T1000 (cell line): ENCODE data around the gene CCNT2.
"Not testable (repeated sequence)": the region's sequence is repeated elsewhere in the genome, so short reads cannot be mapped to it uniquely, and the experiment has no call there.

Source experiments
- DNase-seq: peaks from one replicate; lab custom pipeline; 2025; ENCODE audit warnings: mixed read lengths; lab: John Stamatoyannopoulos, UW

The CCNT2 gene

DNA sequence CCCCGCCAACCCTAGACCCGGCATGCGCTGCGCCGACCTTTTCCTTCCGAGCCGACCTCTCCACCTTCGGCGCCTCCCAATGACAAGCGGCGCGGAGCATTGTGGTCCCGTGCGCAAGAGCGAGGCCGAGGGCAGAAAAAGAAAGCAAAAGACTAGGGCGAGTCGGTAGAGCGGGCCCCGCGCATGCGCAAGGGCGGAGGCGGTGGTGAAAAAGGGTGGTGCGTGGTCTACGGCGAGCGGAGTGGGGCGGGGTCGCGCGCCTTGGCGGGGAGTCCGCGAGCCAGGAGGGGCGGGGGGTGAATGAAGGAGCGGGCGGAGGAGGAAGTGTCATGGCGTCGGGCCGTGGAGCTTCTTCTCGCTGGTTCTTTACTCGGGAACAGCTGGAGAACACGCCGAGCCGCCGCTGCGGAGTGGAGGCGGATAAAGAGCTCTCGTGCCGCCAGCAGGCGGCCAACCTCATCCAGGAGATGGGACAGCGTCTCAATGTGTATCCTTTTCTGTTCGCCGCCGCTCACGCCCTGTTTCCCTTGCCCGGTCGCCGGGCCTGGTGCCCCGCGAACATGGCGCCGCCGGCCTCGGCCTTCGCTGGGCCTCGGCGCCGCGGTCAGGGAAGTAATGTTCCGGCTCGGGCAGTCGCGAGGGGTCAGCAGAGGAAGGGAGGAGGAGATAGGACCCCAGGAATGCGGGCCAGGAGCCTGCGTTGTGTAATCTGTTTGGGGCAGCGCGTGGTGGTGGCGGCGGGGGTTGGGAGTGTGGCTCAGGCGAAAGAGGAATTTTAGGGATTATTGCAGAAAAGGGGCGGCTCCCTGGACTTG is at the start of gene CCNT2:
TSS of gene CCNT2 (plus strand) at position 297 of the 815 bp plus-strand sequence. CDS start at position 330, 33 bp downstream.
- peak; percentile 98 for DNase-seq

DNA sequence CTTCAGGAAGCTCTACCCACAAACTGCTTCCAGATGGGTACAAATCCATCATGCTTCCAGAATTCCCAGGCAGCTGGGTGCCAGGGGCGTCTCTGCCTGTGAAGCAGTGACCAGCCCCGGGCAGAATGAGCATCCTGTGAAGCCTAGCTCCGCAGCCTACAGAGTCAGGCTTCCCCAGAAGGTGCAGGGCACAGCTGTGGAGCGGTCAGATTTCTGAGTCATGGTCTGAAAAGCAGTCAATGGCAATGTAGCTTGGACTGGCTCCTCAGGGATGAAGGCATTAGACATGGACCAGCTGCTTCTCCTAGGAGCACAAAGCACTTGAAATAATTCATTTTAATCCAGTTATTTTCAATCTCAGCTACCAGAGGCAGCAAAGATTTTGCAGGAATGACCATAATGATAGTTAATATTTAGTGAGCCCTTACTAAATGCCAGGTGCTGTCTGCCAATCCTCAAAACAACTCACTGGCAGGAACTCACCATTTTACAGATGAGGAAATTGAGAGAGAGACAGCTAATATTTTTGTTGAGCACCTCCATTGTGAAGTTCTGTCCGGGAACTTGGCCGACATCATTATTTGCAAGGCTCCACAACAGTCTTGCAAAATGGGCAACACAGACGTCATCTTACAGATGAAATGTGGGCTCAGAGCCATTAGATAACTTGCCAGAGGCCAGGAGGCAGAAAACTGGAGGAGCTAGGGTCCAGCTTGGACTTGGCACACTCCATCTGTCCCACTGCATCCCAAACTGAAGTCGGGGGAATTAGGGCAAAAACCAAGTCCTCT is 48.5 kb upstream of the CCNT2 start:
- no peak for DNase-seq

GRCh38 chr2:134873152-134873551 is 45.5 kb upstream of the CCNT2 start:
- no peak for DNase-seq

GRCh38 chr2:134875309-134875708 is 43.3 kb upstream of the CCNT2 start:
- DNase-seq: no peak

DNA sequence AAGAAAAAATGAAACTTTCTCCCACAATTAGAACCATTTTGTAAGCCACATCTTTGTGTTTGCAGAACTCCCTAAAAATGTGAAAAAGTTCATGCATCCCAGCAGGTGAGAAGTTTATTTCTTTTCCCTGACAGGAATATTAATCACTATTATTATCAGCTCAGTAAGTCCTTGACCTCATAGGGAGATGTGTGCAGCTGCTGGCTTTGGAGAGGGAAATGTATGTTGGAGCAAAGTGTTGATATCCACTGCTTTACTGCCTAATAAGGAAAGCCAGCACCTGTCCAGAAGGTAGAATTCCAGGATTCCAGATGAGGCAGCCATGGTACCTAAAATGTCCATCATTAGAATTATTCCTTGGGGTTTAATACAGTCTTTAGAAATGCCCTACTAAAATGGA is 35.8 kb upstream of the CCNT2 start:
- no peak for DNase-seq

DNA sequence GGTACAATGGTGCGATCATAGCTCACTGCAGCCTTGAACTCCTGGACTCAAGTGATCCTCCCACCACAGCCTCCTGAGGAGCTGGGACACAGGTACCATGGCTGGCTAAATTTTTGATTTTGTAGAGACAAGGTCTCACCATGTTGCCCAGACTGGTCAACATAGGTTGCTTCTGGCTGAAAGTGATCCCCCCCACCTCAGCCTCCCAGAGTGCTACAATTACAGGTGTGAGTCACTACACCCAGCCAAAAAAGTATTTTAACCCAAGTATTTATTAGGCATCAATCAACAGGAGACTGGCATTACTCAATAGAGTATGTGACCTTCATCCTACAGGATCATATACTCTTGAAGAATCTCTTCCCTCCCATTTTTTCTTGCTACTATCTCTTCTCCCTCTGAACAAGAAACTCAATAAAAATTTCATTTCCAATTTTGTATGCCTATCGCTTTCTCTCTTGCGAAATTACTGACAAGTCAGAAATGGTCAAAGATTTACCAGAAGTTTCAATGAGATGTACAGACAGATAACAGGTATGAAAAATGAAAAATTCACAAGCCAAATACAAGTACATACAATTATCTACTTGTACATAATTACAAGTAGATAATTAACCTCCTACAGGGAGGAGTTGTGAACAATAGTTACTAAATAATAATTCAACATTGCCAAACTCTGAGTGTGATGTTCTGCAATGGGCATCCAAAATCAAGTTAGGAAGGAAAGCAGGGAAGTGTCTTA is 34.9 kb upstream of the CCNT2 start:
- DNase-seq: no peak

- no peak for DNase-seq
These were observed 34.2 kb upstream of the CCNT2 start for GRCh38 chr2:134884435-134884834.

DNA sequence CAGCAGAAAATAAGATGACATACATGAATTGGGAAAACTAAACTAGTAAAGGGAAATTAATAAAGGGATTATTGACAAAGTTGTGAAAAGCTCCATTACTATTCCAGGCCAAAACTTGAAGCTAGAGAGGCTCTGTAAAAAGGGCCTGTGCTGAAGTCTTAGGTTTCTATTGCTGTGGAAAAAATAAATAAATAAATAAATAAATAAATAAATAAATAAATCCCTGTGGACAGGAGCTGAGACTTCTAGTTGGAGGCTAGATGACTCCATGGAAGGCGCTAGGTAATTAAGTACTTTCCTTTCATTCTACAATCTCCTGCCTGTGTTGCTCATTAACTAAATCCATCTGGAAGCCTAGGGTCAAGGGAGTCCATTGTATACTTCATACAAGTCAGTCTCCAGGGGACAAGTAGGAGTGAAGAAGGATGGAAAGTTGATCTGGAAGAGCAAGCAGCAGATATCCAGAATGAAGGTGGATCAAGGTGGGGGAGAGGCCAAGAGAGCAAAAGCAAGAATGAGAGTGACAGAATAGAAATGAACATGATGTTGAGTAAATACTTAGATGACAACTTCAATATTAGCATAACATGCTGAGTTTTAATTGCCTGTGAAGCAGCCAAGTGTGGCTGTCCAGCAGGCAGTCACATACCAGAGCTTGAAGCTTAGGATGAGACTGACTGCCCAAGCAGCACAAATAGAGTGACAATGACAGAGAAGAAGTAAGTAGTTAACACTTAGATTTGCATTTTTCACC is 26.2 kb upstream of the CCNT2 start:
- no peak for DNase-seq

DNA sequence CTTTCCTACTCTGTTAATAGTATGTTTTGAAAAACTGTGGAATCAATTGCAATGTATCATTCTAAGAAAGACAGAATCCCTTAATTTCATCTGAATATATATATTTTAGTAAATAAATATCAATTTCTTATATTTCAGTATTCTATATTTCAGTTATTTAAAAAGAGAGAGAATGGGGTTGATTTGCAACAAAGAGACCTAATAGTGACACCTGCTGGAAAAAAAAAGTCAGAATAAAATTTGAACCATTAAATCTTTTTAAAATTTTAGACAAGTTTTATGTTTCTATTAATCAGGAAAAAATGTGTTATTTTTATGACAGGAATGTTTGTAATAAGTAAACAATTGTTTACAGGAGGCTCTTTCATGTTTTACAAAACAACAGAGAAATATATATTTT is 20.7 kb upstream of the CCNT2 start:
- no peak for DNase-seq

DNA sequence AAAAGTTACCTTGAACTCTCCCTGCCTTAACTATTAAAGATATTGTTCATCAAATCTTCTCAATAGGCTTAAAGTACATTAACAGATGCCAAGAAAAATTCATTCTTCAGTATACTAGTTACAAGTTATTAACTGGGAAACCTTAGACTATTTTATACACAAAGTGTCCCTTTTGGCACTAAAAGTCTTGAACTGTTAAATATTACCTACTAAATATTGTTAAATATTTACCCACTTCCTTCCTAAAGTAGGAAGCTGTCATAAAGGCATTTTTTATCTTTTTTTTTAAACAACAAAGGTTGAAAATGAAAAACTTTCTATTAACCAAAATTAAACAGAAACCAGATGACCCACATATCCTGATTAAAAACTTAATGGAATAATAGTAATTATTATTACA is 19.4 kb upstream of the CCNT2 start:
- no peak for DNase-seq

GRCh38 chr2:134900151-134900550 is 18.5 kb upstream of the CCNT2 start:
- peak; percentile 4 for DNase-seq

GRCh38 chr2:134903701-134904100 is 14.9 kb upstream of the CCNT2 start:
- DNase-seq: not testable (repeated sequence)

DNA sequence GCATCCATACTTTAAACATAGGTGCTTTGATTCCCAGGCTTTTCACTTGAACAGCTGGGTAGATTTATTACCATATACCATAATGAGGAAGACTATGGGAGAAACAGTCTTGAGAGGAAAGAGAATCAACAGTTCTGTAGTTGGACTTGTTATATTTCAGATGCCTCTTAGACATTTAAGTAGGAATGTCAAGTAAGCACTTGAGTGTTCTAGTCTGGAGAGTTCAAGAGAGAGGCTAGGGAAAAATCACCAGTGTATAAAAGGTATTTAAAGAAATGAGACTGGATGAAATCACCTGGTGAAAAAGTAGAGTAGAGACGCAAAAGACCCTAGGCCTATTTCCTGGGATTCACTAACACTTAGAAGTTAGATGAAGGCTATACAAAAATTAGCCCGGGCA is 13.5 kb upstream of the CCNT2 start:
- no peak for DNase-seq

DNA sequence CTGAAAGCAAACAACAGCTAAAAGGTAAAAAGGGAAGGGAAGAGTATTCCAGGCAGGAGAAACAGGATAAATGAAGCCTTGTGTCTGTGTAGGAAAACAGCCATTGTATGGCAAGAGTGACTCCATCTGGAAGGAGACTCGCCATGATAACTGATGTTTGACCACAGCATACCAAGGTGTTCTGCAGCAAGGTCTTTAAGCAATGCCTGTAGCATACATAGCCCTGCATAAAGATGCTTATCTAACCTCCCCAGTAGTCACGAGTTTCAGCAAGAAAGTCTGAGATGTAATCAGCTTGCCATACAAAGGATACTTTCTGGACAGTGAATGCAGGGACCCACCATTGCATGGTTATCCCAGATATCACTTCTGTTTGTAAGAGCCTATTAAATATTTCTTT is 11.9 kb upstream of the CCNT2 start:
- no peak for DNase-seq

- DNase-seq: not testable (repeated sequence)
These were observed 11.0 kb upstream of the CCNT2 start for GRCh38 chr2:134907441-134908116.

- DNase-seq: no peak
These were observed 7.7 kb upstream of the CCNT2 start for GRCh38 chr2:134910763-134911399.

DNA sequence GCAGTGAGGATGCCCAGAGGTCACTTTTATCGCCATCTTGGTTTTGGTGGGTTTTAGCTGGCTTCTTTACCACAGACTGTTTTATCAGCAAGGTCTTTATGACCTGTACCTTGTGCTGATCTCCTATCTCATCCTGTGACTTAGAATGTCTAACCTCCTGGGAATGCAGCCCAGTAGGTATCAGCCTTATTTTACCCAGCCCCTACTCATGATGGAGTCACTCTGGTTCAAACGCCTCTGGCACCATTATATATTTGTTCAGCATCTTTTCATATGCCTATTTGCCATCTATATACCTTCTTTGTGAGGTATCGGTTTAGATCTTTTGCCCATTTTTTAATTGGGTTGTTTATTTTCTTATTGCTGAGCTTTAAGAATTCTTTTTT is 7.2 kb upstream of the CCNT2 start:
- no peak for DNase-seq

DNA sequence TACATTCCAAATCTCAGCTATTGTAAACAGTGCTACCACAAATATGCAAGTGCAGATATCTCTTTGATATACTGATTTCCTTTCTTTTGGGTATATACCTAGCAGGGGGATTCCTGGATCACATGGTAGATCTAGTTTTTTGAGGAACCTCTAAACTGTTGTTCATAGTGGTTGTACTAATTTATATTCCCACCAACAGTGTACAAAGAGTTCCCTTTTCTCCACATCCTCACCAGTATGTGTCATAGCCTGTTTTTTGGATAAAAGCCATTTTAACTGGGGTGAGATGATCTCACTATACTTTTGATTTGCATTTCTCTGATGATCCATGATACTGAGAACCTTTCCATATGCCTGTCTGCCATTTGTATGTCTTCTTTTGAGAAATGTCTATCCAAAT is 6.3 kb upstream of the CCNT2 start:
- DNase-seq: no peak

GRCh38 chr2:134917360-134917865 is 1.2 kb upstream of the CCNT2 start:
- no peak for DNase-seq

DNA sequence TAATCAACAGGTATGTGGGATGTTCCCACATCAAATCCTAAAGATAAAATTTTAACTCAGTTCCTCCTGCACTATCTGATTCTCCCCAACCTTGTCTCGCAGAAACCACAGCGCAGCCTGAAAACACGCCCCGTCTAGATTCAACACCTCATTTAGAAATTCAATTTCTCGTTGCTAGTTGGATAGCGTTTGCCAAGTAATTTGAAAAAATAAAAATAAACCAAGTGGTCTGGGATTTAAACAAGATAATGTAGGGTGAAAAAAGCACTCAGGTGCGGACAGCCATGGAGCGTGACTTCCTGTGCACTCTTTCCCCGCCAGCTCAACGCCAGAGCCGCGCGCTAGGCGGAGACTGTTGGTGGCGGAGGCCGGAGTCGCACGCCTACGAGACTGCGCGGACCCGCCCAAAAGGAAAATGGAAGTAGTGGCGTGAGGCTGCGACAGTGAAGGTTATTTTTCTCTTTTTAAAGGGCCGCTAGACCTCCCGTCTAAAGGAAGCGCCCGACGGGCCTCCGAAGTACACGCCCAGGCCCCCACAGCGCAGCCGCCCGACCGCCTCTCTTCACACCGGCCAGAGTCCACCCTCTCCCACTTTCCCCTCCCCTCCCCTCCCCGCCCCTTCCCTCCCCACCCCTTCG is 615 bp upstream of the CCNT2 start:
- DNase-seq: no peak
